Mesenchymal stem cell (in vitro differentiated cells and primary cell): ENCODE results near the gene SGCG.

Experiments
- DNase-seq: peaks from one replicate; pipeline ENCODE4 v3.0.0-alpha.2; 2013
- H2AFZ ChIP-seq: one replicate; pipeline ENCODE4 v1.6.1; 2013; ENCODE audit warnings: low read depth, mild to moderate bottlenecking, control low read depth, inconsistent platforms, low read length, moderate library complexity
- H2AK5ac ChIP-seq: 2 replicates; pipeline ENCODE4 v1.6.1; 2013; ENCODE audit warnings: low read length, moderate library complexity, mild to moderate bottlenecking, inconsistent platforms; ENCODE audit not compliant: severe bottlenecking
- H2BK120ac ChIP-seq: one replicate; pipeline ENCODE4 v1.6.1; 2013; ENCODE audit warnings: low read depth, mild to moderate bottlenecking, inconsistent platforms, low read length, moderate library complexity
- H2BK12ac ChIP-seq, 2 experiments: one replicate each; pipeline ENCODE4 v1.6.1; 2013; ENCODE audit warnings: inconsistent platforms in 2 of 2, low read length in 2 of 2, mild to moderate bottlenecking in 2 of 2, moderate library complexity in 2 of 2, control low read depth in 1 of 2
- H2BK15ac ChIP-seq: one replicate; pipeline ENCODE4 v1.6.1; 2013; ENCODE audit warnings: mild to moderate bottlenecking, low read depth, inconsistent platforms; ENCODE audit not compliant: poor library complexity, severe bottlenecking
- H2BK5ac ChIP-seq: 2 replicates; pipeline ENCODE4 v1.6.1; 2013; ENCODE audit warnings: low read depth, mild to moderate bottlenecking, low read length, control low read depth, inconsistent platforms; ENCODE audit not compliant: poor library complexity, severe bottlenecking
- H3K14ac ChIP-seq, 2 experiments: one replicate each; pipeline ENCODE4 v1.6.1; 2013; ENCODE audit warnings: inconsistent platforms in 2 of 2, low read length in 2 of 2, control low read depth in 1 of 2, mild to moderate bottlenecking in 1 of 2, moderate library complexity in 1 of 2
- H3K18ac ChIP-seq, 2 experiments: one replicate each; pipeline ENCODE4 v1.6.1; 2013; ENCODE audit warnings: inconsistent platforms in 2 of 2, low read length in 2 of 2, control low read depth in 1 of 2, low read depth in 1 of 2, mild to moderate bottlenecking in 1 of 2
- H3K23ac ChIP-seq, 2 experiments: one replicate each; pipeline ENCODE4 v1.6.1; 2013; ENCODE audit warnings: inconsistent platforms in 2 of 2, low read length in 2 of 2, mild to moderate bottlenecking in 2 of 2, moderate library complexity in 2 of 2, control low read depth in 1 of 2
- H3K27ac ChIP-seq: 2 replicates; pipeline ENCODE4 v1.5.1; 2013; ENCODE audit warnings: mild to moderate bottlenecking, moderate library complexity, low read length, control low read depth, inconsistent platforms; ENCODE audit not compliant: poor library complexity, severe bottlenecking
- H3K27me3 ChIP-seq, 2 experiments: 2 replicates each; pipeline versions ENCODE4 v1.6.1 to v1.7.0; 2013; ENCODE audit warnings: low read length in 2 of 2, mild to moderate bottlenecking in 2 of 2, moderate library complexity in 2 of 2, control low read depth in 1 of 2, inconsistent platforms in 1 of 2; ENCODE audit not compliant: control insufficient read depth in 1 of 2, insufficient read depth in 1 of 2
- H3K36me3 ChIP-seq, 2 experiments: 2 replicates each; pipeline versions ENCODE4 v1.6.1 to v1.7.0; 2013; ENCODE audit warnings: low read length in 2 of 2, control low read depth in 1 of 2, inconsistent platforms in 1 of 2, low read depth in 1 of 2, mild to moderate bottlenecking in 1 of 2; ENCODE audit not compliant: insufficient read depth in 2 of 2, control insufficient read depth in 1 of 2
- H3K4ac ChIP-seq, 2 experiments: one replicate each; pipeline ENCODE4 v1.6.1; 2013; ENCODE audit warnings: inconsistent platforms in 2 of 2, low read length in 2 of 2, mild to moderate bottlenecking in 2 of 2, moderate library complexity in 2 of 2, control low read depth in 1 of 2, low read depth in 1 of 2
- H3K4me1 ChIP-seq: 2 replicates; pipeline ENCODE4 v1.6.1; 2013; ENCODE audit warnings: low read depth, low read length, control low read depth; ENCODE audit not compliant: control insufficient read depth, insufficient read depth
- H3K4me2 ChIP-seq: 2 replicates; pipeline ENCODE4 v1.6.1; 2013; ENCODE audit warnings: low read length, mild to moderate bottlenecking, inconsistent platforms; ENCODE audit not compliant: poor library complexity, severe bottlenecking
- H3K4me3 ChIP-seq, 2 experiments: 2 replicates each; pipeline versions ENCODE4 v1.5.1 to v1.7.0; 2013; ENCODE audit warnings: low read length in 2 of 2, mild to moderate bottlenecking in 2 of 2, control low read depth in 1 of 2, low read depth in 1 of 2; ENCODE audit not compliant: insufficient read depth in 1 of 2
- H3K79me1 ChIP-seq: replicated peaks from 2 replicates; pipeline ENCODE4 v1.6.1; 2013; ENCODE audit warnings: mild to moderate bottlenecking, control low read depth, low read length, inconsistent platforms; ENCODE audit not compliant: poor library complexity, severe bottlenecking
- H3K9ac ChIP-seq: 2 replicates; pipeline ENCODE4 v1.7.0; 2013; ENCODE audit warnings: mild to moderate bottlenecking, low read length, moderate library complexity
- H3K9me3 ChIP-seq: 2 replicates; pipeline ENCODE4 v1.7.0; 2013; ENCODE audit warnings: mild to moderate bottlenecking, low read length; ENCODE audit not compliant: control insufficient read depth
- H4K8ac ChIP-seq: one replicate; pipeline ENCODE4 v1.6.1; 2013; ENCODE audit warnings: inconsistent platforms, mild to moderate bottlenecking, low read length, moderate library complexity
- H4K91ac ChIP-seq: one replicate; pipeline ENCODE4 v1.6.1; 2013; ENCODE audit warnings: mild to moderate bottlenecking, low read length, inconsistent platforms
- WGBS: methylation state at CpG from one replicate; pipeline ENCODE4 v1.1.7; 2013; ENCODE audit warnings: mixed read lengths; 5-methylcytosine and 5-hydroxymethylcytosine counted together

SGCG gene

GRCh38 chr13:23321535-23322241, 140.9 kb downstream of the SGCG start:
- H3K4me3 ChIP-seq, result peak overlapping the region in 1 of 2 experiments; percentile 55
- H3K23ac ChIP-seq, result no peak overlapping the region
- no peak overlapping the region for H4K8ac ChIP-seq
- no peaks in the 10 kb centered on the region for H3K36me3 ChIP-seq
- peaks cover 18% of the 10 kb centered on the region for H3K4me1 ChIP-seq
- H3K79me1 ChIP-seq, result no peaks in the 10 kb centered on the region
- H3K9ac ChIP-seq, result peak overlapping the region; percentile 83
- H2AFZ ChIP-seq, result no peak overlapping the region
- H3K27ac ChIP-seq, result peak overlapping the region; percentile 98
- H3K18ac ChIP-seq, result peak overlapping the region; percentile 52 to 67
- H3K4ac ChIP-seq, result no peak overlapping the region
- no peak overlapping the region for H2BK15ac ChIP-seq
- no peak overlapping the region for H2BK120ac ChIP-seq
- peak overlapping the region; percentile 10 for H3K4me2 ChIP-seq
- H3K27me3 ChIP-seq, result no peaks in the 10 kb centered on the region
- H3K9me3 ChIP-seq, result no peaks in the 10 kb centered on the region
- H2BK5ac ChIP-seq, result peak overlapping the region; percentile 77
- WGBS, result 3% methylated on average over 3 of the region's 6 CpGs
- H3K14ac ChIP-seq, result no peak overlapping the region
- H2BK12ac ChIP-seq, result peak overlapping the region in 1 of 2 experiments; percentile 54
- peak overlapping the region; percentile 32 for H2AK5ac ChIP-seq
- H4K91ac ChIP-seq, result no peak overlapping the region
- peak; percentile 93 for DNase-seq

GRCh38 chr13:23322353-23323336, 141.9 kb downstream of the SGCG start:
- H2BK120ac ChIP-seq, result no peak overlapping the region
- H3K23ac ChIP-seq, result no peak overlapping the region
- no peak overlapping the region for H3K4ac ChIP-seq
- H3K4me1 ChIP-seq, result peaks cover 18% of the 10 kb centered on the region
- H3K9me3 ChIP-seq, result no peaks in the 10 kb centered on the region
- DNase-seq, result no peak
- no peak overlapping the region for H4K8ac ChIP-seq
- no peak overlapping the region for H4K91ac ChIP-seq
- no peaks in the 10 kb centered on the region for H3K27me3 ChIP-seq
- H3K4me3 ChIP-seq, result peak overlapping the region in 1 of 2 experiments; percentile 55
- no peaks in the 10 kb centered on the region for H3K36me3 ChIP-seq
- no peak overlapping the region for H2BK12ac ChIP-seq
- 91% methylated on average over 13 of the region's 19 CpGs for WGBS
- peak overlapping the region; percentile 98 for H3K27ac ChIP-seq
- H2BK15ac ChIP-seq, result no peak overlapping the region
- H3K9ac ChIP-seq, result peak overlapping the region; percentile 83
- peaks cover 2% of the 10 kb centered on the region for H3K79me1 ChIP-seq
- H2AK5ac ChIP-seq, result peak overlapping the region; percentile 95
- peak overlapping the region; percentile 25 for H2BK5ac ChIP-seq
- peak overlapping the region; percentile 6 for H3K4me2 ChIP-seq
- H2AFZ ChIP-seq, result no peak overlapping the region
- peak overlapping the region in 1 of 2 experiments; percentile 67 for H3K18ac ChIP-seq
- H3K14ac ChIP-seq, result no peak overlapping the region

GRCh38 chr13:23323946-23324709, 143.3 kb downstream of the SGCG start:
- Histone ChIP-seq H3K23ac (no peak overlapping the region), H2BK15ac (no peak overlapping the region), H4K8ac (no peak overlapping the region), H3K27ac (peak overlapping the region; percentile 11), H3K9me3 (no peaks in the 10 kb centered on the region), H3K4me3 (no peak overlapping the region), H3K14ac (no peak overlapping the region), H2BK5ac (no peak overlapping the region), H3K4me2 (no peak overlapping the region), H3K79me1 (peaks cover 2% of the 10 kb centered on the region), H3K9ac (no peak overlapping the region), H3K36me3 (no peaks in the 10 kb centered on the region), H3K27me3 (no peaks in the 10 kb centered on the region), H3K18ac (peak overlapping the region in 1 of 2 experiments; percentile 1), H2BK12ac (peak overlapping the region in 1 of 2 experiments; percentile 15), H2AK5ac (peak overlapping the region; percentile 88), H2AFZ (no peak overlapping the region), H4K91ac (no peak overlapping the region), H3K4me1 (peaks cover 16% of the 10 kb centered on the region), H2BK120ac (no peak overlapping the region), H3K4ac (no peak overlapping the region)
- WGBS, result 88% methylated on average over 17 of the region's 17 CpGs
- DNase-seq, result no peak
